GM18909 (cell line): ENCODE results near the gene FGF16.
"Not testable (repeated sequence)": the region's sequence is repeated elsewhere in the genome, so short reads cannot be mapped to it uniquely, and the experiment has no call there.

Experiments
- ATAC-seq: cut with Tn5 transposase; IDR thresholded peaks from one replicate; pipeline ENCODE4 v1.9.1; 2021; ENCODE audit warnings: mild to moderate bottlenecking; ENCODE audit not compliant: unreplicated experiment, poor library complexity

Gene FGF16

DNA sequence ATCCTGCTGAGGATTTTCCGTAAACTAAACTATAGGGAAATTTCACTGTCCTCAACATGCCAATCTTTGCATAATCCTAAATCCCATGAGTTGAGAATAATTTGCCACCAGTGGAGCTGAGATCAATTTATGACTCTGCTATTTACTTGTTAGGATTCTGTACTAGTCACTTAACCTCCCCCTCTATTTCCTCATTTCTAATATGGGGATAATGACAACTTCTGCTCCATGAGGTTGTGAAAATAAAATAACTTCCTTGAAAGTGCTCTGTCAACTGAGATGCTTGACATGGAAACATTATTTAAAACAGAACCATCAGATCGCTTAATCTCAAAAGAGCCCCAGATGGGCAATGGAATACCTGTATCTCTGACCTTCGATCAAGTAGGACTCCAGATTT is 2.6 kb upstream of the FGF16 start:
- ATAC-seq, result no peak

DNA sequence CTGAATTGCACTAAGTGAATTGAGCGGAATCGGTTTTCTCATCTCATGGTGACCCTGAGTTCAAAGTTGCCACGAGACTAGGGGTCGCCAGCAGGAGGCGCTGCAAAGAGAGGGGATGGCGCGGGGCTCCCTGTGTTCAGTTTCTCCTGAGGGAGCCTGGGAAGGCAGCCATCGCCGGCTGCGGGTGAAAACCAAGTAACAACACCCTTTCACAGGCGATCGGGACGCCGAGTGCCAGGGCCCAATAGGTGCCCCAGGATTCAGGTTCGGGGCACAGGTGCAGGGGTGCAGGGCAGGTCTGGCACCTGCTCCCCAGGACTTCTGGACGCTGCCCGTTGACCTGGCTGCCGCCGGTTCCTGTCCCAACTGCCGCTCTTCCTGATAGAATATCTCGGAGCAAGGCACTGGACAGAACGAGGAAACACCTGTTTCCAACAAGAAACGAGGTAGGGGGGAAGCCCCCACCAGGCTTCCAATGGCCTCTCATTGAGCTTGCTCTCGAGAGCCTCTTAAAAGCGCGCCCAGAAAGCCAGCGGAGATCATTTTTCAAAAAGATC is 1.1 kb upstream of the FGF16 start:
- ATAC-seq, result no peak

DNA sequence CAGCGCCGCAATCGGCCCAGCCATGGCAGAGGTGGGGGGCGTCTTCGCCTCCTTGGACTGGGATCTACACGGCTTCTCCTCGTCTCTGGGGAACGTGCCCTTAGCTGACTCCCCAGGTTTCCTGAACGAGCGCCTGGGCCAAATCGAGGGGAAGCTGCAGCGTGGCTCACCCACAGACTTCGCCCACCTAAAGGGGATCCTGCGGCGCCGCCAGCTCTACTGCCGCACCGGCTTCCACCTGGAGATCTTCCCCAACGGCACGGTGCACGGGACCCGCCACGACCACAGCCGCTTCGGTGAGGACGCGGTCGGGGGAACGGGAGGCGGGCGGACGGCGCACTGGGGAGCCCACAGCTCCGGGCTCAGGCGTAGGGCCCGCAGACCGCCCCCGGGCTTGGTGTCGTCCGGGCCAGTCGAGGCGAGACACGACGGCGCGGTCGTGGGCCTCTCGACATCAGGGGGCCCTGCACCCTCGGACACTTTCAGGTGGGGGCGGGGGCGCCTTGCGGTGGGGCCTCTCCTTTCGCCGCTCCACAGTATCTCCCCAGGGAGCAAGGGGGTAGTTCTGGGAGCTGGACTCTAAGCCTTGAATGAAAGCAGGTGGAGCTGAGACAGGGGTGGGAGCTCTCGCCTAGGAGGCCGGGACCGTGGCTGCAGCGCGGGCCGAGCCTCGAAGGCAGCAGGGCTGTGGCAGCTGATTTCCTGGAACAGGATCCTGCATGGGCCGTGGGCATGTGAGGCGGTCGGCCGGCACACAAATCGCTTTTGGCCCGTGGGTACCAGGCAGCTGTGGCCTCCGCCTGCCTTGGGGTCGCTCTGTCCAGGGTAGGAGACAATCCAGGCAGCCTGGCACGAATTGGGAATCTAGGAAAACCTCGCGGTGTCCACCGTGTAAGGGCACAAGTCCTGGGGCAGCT is 722 bp downstream of the FGF16 start:
- no peak for ATAC-seq

DNA sequence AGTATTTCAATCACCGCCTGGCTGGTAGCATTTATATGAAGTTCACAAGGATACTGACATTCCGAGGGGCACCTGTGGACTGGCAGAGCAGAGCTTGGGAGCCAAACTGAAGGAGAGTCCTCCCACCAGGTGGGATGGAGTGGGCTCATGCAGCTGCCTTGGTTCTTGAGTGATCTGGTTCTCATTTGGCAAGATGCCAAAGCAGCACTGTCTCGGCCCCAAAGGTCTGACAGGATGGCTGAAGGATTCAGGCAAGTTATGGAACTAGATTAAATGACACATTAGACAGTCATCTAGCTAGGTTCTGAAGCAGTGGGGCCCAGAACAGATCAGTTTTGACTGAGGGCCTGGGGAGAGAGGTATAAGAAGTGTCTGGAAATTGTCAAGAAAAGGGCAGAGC is 3.2 kb downstream of the FGF16 start:
- ATAC-seq, result no peak

DNA sequence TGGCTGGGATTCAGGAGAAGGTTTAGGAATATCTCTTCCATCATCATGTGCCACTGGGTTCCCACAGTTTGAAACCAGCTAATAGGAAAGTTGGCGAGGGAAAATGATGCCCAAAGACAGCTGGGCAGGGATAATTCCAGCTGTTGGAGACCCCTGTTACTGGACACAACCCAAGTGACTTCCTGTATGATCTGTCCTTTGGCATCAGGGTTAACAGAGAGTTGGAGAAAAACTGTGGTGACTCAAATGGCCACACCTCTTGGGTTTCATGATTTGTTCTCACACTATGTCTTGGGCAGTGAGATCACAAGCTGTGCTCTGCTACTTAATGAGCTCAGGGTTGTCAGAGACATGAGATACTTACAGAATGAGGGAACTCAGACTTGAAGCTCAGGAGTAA is 3.8 kb downstream of the FGF16 start:
- peak; percentile 49 for ATAC-seq

DNA sequence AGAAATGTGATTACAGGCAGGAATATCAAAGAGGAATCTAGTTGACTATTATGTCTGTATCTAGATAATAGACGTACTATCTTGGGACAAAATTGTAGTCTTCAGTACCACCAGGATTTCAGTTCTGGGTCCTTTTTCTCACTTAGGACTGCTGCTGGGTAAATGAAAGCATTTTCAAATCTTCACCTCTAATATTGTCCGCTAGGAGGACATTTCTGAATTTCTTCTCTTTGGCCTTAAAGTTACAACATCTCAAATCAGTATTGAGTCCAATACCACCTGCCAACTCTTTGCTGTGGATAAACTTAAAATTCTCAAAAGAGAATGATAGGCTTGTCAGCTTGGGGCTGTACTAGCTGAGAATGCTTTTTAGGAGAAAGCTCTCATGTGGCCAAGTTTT is 6.0 kb downstream of the FGF16 start:
- ATAC-seq, result no peak

DNA sequence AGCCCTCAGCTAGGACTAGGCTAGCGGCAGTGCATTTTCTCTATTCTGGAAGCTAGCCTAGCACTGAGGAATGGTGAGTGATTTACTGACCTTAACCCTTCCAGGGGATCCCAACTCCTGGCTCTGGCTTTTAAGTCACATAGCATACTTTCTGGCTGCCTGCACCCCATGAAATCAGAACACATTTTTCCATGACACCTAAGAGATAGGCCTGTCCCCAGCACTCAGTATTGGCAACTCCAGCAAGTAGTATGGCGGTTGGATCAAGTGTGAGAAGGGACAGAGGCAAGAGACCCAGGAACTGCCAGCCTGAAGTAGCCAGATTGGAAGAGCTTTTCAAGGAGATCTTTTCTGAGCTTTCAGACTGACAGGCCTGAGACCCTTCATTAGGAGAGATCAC is 8.2 kb downstream of the FGF16 start:
- ATAC-seq, result no peak

DNA sequence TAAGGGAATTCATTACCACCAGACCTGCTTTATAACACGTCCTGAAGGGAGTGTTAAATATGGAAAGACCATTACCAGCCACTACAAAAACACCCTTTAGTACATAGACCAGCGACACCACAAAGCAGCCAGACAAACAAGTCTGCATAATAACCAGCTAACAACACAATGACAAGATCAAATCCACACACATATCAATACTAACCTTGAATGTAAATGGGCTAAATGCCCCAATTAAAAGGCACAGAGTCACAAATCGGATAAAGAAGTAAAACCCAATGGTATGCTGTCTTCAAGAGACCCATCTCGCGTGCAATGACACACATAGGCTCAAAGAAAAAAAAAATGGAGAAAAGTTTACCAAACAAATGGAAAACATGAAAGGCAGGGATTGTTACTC is 36.9 kb downstream of the FGF16 start:
- no peak for ATAC-seq

DNA sequence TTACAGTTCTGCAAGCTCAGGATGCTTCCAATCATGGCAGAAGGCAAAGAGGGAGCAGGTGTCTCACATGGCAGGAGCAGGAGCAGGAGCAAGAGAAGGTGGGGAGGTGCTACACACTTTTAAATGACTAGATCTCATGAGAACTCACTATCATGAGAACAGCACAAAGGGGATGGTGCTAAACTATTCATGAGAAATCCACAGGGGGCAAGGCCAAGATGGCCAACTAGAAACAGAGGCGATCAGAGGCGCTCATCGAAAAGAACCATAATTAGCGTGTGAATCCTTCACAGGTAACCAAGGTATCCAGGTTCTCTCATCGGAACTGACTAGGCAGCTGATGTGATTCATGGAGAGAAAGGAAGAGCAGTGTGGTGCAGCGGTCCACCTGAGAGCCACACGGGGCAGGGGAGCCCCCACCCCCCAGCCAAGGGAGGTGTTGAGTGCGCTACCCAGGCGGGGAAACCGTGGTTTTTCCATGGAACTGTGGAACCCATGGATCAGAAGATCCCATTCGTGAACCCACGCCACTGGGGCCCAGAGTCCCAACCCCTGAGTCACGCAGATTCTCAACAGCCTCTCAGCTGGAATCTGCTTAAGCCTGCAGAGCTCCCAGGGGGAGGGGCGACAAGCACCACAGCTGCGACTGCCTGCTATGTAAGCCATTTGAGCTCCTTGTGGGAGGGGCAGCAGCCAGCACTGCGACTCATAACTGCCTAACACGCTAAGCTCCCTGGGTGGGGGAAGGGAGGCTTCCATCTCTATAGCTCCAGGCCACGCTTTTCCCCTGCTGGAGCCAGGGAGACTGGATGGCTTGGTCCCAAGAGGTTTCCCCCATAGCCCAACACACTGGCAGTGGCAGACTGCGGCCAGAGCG is 46.7 kb downstream of the FGF16 start:
- no peak for ATAC-seq

DNA sequence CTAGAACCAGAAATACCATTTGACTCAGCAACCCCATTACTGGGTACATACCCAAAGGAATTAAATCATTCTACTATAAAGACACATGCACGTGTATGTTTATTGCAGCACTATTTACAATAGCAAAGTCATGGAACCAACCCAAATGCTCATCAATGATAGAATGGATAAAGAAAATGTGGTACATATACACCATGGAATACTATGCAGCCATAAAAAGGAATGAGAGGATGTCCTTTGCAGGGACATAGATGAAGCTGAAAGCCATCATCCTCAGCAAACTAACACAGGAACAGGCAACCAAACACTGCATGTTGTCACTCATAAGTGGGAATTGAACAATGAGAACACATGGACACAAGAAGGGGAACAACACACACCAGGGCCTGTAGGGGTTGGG is 53.0 kb downstream of the FGF16 start:
- not testable (repeated sequence) for ATAC-seq

DNA sequence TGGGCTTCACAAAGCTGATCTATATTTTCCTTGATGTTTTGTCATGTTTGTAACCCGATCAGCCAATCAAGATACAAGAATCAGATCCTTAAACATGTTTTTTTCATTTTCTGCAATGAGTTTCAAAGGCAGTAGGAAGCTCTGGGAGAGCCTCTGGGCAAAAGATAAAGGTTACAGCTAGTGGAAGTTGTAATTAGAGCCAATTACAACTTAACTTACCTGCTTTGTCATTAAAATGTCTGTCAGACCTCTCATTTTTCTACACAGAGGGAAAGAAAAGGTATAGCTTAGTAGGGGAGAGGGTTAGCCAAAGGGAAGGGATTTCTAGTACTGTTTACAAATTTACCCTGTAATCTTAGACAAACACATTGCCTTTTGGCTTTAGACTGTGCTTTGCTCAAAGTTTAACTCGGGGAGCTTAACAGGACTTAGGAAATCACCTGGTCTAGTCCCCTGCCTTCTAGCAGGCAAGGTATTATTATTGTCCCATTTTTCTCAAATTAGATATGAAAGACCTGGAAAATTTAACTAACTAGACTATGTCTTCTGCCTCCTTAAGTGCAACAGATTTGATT is 55.8 kb downstream of the FGF16 start:
- no peak for ATAC-seq

DNA sequence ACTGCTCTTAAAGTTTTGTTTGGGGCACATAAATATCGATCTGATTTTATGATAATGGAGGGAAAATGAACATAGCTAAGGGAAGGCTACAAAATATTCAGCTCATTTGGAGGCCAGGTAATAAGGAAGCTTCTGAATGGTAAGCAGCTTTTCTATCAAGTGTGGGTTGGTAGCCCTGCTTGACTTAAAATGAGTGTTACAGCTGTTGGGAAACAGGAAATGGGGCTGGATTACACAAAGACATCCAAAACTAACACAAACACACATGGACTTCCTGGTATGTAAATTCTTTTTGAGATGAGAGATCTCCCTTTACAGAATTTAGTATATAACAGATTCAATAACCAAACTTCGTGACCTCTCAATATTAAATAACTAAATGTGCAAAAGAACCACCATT is 58.0 kb downstream of the FGF16 start:
- no peak for ATAC-seq
